Urinary bladder (tissue), 4 donors: ENCODE results near the gene SRCIN1. TPM values are rescaled to one million over a fixed set of nuclear protein-coding genes. Genes with fewer than 3 reads are reported as not detected.
"Not testable (repeated sequence)": the region's sequence is repeated elsewhere in the genome, so short reads cannot be mapped to it uniquely, and the experiment has no call there.

Experiments
- DNase-seq: peaks from one replicate; pipeline ENCODE4 v3.0.0-alpha.2; 2015; ENCODE audit errors: extremely low spot score
- H3K27ac ChIP-seq: one replicate; pipeline ENCODE4 v1.5.1; 2013; ENCODE audit warnings: low read depth, mild to moderate bottlenecking, moderate library complexity
- H3K36me3 ChIP-seq: one replicate; pipeline ENCODE4 v1.6.1; 2013; ENCODE audit warnings: mild to moderate bottlenecking, moderate library complexity; ENCODE audit not compliant: insufficient read depth
- H3K4me1 ChIP-seq: one replicate; pipeline ENCODE4 v1.6.1; 2013; ENCODE audit warnings: mild to moderate bottlenecking, moderate library complexity; ENCODE audit not compliant: insufficient read depth
- H3K4me3 ChIP-seq: one replicate; pipeline ENCODE4 v1.5.1; 2013; ENCODE audit warnings: low read depth, low read length
- WGBS: extraction: QIAGEN DNeasy Blood & Tissue Kit; methylation state at CpG from one replicate; pipeline ENCODE4 v1.1.7; 2013; 5-methylcytosine and 5-hydroxymethylcytosine counted together
- polyA plus RNA-seq: library from polyadenylated mRNA; stranded (reverse); fragments of 200-250 nt; gene quantifications from one replicate; pipeline ENCODE4 v1.2.3, GENCODE V29; 2013
- total RNA-seq: library from RNA; depleted of rRNA; stranded (reverse); fragments of >200 nt; gene quantifications from one replicate; pipeline ENCODE4 v1.2.3, GENCODE V29; 2014
- donor health status: healthy with polysubstance abuse.
- donor health status: healthy.

Gene SRCIN1
- total and polyA plus RNA-seq, 2 donors, result 2.7 to 3.0 TPM

DNA sequence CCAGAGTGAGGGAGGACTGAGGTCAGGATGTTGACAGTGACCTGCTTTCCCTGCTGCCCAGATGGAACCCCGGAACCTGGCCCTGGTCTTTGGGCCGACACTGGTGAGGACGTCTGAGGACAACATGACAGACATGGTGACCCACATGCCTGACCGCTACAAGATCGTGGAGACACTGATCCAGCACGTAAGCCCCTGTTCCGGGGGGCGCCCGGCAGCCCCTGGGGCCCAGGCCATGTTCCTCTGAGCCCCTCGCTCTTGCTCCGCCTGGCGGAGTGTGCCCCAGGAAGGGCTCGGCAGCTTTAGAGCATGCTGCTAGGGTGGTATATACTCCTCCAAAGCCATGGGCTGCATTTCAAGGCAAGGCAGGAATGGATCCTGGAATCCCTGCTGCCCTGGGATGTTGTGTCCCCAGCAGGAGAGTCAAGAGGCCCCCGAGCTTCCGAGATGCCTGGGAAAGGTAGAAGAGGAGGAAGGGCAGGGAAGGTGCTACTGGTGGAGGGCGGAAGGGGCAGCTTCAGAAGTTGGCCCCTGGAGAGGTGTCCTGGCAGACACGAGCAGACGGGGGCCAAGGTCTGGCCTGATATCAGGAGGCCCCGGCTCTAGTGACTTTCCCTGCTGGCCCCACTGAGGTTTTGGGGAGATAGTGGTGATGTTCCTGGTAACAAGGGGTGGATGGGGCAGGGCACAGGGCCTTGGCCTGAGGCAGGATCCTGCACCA lies 114.2 kb downstream of the SRCIN1 start:
- H3K27ac ChIP-seq, H3K4me1 ChIP-seq, DNase-seq, H3K4me3 ChIP-seq, H3K36me3 ChIP-seq: not testable (repeated sequence)
- WGBS, result 86% methylated on average over 19 of the region's 19 CpGs

DNA sequence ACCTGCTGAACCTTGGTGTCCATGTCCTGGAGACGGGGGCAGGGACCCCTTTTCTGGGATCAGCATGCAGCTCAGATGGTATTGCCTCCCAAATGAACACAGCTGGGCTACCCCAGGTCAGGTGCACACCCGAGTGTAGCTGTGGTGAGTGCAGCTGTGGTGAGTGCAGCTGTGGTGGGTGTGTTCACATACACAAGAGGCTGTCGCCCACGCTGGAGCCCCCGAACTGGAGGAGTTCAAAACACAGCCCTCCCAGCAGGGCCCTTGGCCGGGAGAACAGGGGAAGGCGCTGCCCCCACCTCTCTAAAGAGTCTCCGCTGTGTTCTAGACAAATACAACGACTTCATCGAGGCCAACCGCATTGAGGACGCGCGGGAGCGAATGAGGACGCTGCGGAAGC lies 116.0 kb downstream of the SRCIN1 start:
- DNase-seq, H3K36me3 ChIP-seq, H3K4me1 ChIP-seq, H3K27ac ChIP-seq, H3K4me3 ChIP-seq: not testable (repeated sequence)
- WGBS, result 81% methylated on average over 17 of the region's 17 CpGs

DNA sequence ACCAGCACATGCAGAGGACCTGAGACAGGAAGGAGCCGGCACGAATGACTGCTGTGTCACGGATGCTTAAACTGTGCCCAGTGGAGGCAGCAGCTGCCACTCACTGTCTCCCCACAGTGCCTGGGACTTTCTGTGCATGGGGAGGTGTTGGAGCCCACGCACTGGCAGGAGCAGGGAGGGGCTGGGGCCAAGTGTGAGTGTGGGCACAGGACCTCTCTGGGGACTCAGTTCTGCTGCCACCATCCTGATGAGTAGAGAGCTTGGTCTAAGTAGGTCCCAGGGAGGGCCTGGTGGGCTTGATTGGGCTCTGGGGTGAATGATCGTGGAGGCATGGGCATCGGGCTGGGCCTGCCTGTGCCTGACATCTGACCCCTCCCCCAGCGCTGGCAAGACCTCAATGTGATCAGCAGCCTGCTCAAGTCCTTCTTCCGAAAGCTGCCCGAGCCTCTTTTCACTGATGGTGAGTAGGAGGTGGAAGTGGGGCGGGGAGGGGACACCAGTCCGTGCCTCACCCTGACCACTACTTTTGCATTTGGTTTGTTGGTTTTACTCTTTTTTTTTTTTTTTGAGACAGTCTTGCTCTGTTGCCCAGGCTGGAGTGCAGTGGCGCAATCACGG lies 120.0 kb downstream of the SRCIN1 start:
- H3K36me3 ChIP-seq, DNase-seq, H3K27ac ChIP-seq: not testable (repeated sequence)

DNA sequence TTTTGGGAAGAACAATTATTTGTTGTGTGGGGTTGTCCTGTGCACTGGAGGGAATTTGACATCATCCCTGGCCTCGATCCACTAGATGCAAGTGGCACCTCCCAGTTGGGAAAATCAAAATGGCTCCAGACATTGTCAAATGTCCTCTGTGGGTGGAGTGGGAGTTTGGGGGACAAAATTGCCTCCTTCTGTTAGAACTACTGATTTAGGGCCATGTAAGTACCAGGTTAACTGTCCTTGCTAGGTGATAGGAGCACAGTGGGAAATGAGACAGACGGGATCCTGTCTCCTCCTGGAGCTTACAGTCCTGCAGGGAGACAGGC lies 120.6 kb downstream of the SRCIN1 start:
- Histone ChIP-seq H3K4me1 (no peaks in the 10 kb centered on the region), H3K27ac (no peak overlapping the region), H3K36me3 (peaks cover 3% of the 10 kb centered on the region), H3K4me3 (no peak overlapping the region)
- WGBS, result 51% methylated on average over 2 of the region's 2 CpGs
- no peak for DNase-seq

More for the DNA sequence above, 120.0 kb downstream of the SRCIN1 start:
- 82% methylated on average over 13 of the region's 13 CpGs for whole genome bisulfite sequencing
- not testable (repeated sequence) for H3K4me1 ChIP-seq, H3K4me3 ChIP-seq

DNA sequence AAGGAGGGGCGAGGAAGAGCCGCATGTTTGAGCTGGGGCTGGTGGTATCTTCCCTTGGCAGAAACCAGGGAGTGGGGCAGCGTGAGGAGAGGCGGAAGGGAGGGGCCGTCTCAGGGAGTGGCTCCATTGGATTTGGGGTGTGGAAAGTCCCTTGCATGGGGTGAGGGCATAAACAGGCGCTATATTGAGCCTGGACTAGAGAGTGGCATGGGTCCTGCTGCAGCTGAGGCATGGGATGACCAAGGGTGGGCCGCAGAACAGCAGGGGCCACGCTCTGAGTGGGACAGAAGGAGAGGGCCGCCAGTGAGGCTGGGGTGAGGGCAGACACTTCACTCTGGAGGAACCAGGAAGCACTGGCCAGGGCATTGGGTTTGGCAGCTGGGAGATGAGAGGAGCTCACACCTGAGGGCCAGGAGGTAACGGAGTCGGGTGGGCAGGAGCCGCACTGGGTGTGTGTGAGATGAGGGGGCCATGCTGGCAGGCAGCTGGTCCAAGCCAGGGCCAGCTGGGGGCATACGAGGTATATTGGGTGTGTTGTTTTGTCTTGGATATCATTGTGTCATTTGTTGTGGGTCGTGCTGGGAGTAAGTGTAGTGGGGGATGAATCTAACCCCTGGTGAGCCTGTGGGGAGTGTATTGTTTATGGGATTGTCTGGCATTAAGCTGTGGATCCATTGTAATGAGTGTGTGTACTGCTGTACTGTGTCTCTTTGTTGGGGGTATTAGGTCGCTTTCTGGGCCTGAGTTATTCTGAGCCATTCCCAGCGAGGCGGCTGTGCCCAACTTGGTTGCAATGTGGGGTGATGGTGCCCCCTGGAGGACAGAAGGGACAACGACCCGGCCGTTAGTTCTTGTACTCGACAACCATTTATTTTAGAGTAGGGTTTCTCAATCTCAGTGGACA lies 121.3 kb downstream of the SRCIN1 start:
- 42% methylated on average over 21 of the region's 21 CpGs for WGBS
- peak; percentile 57 for DNase-seq

DNA sequence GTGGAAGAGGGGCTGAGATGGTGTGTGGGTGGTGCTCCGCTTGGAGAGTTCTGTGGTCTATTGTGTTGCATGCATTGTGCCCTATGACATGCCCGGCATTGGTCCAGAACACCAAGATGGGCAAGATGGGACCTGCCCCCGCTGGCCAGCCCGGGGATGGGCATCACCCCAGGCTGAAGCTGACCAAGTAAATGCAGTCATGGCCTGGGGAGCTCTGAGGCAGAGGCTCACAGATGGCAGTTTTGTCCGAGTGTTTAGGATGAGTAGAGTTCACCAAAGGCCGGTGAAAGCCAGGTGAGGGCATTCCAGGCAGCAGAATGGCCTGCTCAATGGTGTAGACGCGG lies 123.1 kb downstream of the SRCIN1 start:
- not testable (repeated sequence) for H3K4me3 ChIP-seq, DNase-seq, H3K36me3 ChIP-seq, H3K4me1 ChIP-seq, H3K27ac ChIP-seq
- WGBS, result 88% methylated on average over 8 of the region's 8 CpGs

More for the DNA sequence above, 121.3 kb downstream of the SRCIN1 start:
- H3K4me1 ChIP-seq, H3K4me3 ChIP-seq, H3K36me3 ChIP-seq, H3K27ac ChIP-seq: not testable (repeated sequence)

DNA sequence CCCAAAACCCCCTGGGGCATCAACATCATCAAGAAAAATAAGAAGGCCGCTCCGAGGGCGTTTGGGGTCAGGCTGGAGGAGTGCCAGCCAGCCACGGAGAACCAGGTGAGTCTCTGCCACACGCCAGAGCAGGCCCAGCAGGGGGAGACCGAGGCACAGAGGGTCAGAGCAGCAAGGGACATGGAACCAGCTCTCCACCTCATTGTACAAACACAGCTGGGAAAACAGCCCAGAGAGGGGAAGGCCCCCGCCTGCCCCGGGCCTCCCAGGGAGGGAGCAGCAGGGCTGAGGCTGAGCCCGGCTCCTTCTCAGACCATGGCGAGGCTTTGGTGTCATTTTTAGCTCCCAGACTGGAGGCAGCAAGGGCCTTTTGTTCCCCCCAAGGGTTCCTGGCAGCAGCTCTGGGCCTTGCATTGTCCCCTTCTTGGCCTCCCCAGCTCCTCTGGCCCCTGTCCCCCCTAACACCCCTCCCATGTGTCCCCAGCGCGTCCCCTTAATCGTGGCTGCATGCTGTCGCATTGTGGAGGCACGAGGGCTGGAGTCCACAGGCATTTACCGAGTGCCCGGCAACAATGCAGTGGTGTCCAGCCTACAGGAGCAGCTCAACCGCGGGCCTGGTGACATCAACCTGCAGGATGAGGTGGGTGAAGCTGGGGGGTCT lies 123.6 kb downstream of the SRCIN1 start:
- H3K4me1 ChIP-seq, H3K4me3 ChIP-seq, H3K27ac ChIP-seq, H3K36me3 ChIP-seq, DNase-seq: not testable (repeated sequence)
- 80% methylated on average over 19 of the region's 19 CpGs for WGBS

Other genes starting within 250 kb of the SRCIN1 start
- 53.8 TPM for gene ARHGAP23, start 177.5 kb downstream of the SRCIN1 start, total RNA-seq
- gene ARHGAP23, start 177.5 kb downstream of the SRCIN1 start, polyA plus RNA-seq, result 39.8 TPM
- gene EPOP, start 69.0 kb upstream of the SRCIN1 start, total RNA-seq, result 0.32 TPM
- 2.3 TPM for gene EPOP, start 69.0 kb upstream of the SRCIN1 start, polyA plus RNA-seq
- gene MLLT6, start 99.3 kb upstream of the SRCIN1 start, total RNA-seq, result 38.5 TPM
- gene MLLT6, start 99.3 kb upstream of the SRCIN1 start, polyA plus RNA-seq, result 67.8 TPM
- 1.6 TPM for gene CISD3, start 124.4 kb upstream of the SRCIN1 start, total RNA-seq
- gene CISD3, start 124.4 kb upstream of the SRCIN1 start, polyA plus RNA-seq, result 40.6 TPM
- gene PCGF2, start 142.4 kb upstream of the SRCIN1 start, total RNA-seq, result 8.2 TPM
- gene PCGF2, start 142.4 kb upstream of the SRCIN1 start, polyA plus RNA-seq, result 26.5 TPM
- 97.5 TPM for gene PSMB3, start 146.8 kb upstream of the SRCIN1 start, total RNA-seq
- 202 TPM for gene PSMB3, start 146.8 kb upstream of the SRCIN1 start, polyA plus RNA-seq
- gene PIP4K2B, start 193.6 kb upstream of the SRCIN1 start, total RNA-seq, result 47.0 TPM
- 35.8 TPM for gene PIP4K2B, start 193.6 kb upstream of the SRCIN1 start, polyA plus RNA-seq
- 11.8 TPM for gene CWC25, start 219.4 kb upstream of the SRCIN1 start, total RNA-seq
- 18.9 TPM for gene CWC25, start 219.4 kb upstream of the SRCIN1 start, polyA plus RNA-seq
- 2,179 TPM for gene RPL23, start 247.8 kb upstream of the SRCIN1 start, total RNA-seq
- 2,357 TPM for gene RPL23, start 247.8 kb upstream of the SRCIN1 start, polyA plus RNA-seq